Ishikawa (cell line): Measurements from ENCODE around the gene MEIS3.

ENCODE experiments used
- CEBPB ChIP-seq: IDR thresholded peaks from 2 replicates; pipeline ENCODE4 v1.6.1; 2012
- CREB1 ChIP-seq: IDR thresholded peaks from 2 replicates; pipeline ENCODE4 v1.6.1; 2012; ENCODE audit warnings: low read depth
- EGR1 ChIP-seq: IDR thresholded peaks from 2 replicates; pipeline ENCODE4 v1.6.1; 2012
- EP300 ChIP-seq: IDR thresholded peaks from 2 replicates; pipeline ENCODE4 v1.6.1; 2012; ENCODE audit warnings: borderline replicate concordance
- FOXM1 ChIP-seq: IDR thresholded peaks from 2 replicates; pipeline ENCODE4 v1.6.1; 2012; ENCODE audit warnings: low read depth, borderline replicate concordance
- NFIC ChIP-seq: IDR thresholded peaks from 2 replicates; pipeline ENCODE4 v1.6.1; 2012
- RAD21 ChIP-seq: IDR thresholded peaks from 2 replicates; pipeline ENCODE4 v1.6.1; 2012; ENCODE audit warnings: low read depth
- REST ChIP-seq: IDR thresholded peaks from 2 replicates; pipeline ENCODE4 v1.6.1; 2012; ENCODE audit warnings: low read depth, mild to moderate bottlenecking
- TAF1 ChIP-seq: IDR thresholded peaks from 2 replicates; pipeline ENCODE4 v1.6.1; 2012; ENCODE audit warnings: low read depth, mild to moderate bottlenecking
- TCF12 ChIP-seq: IDR thresholded peaks from 2 replicates; pipeline ENCODE4 v1.6.1; 2012; ENCODE audit warnings: low read depth
- TEAD4 ChIP-seq: IDR thresholded peaks from 2 replicates; pipeline ENCODE4 v1.6.1; 2012
- YY1 ChIP-seq: IDR thresholded peaks from 2 replicates; pipeline ENCODE4 v1.6.1; 2012; ENCODE audit warnings: low read depth
- ZBTB7A ChIP-seq: IDR thresholded peaks from 2 replicates; pipeline ENCODE4 v1.6.1; 2012; ENCODE audit warnings: low read depth
- TF ChIP-seq, protein P1 (sequence below): IDR thresholded peaks from 2 replicates; pipeline ENCODE4 v1.6.1; 2012
- TF ChIP-seq, protein P2 (sequence below): IDR thresholded peaks from 2 replicates; pipeline ENCODE4 v1.6.1; 2012

The MEIS3 gene

DNA sequence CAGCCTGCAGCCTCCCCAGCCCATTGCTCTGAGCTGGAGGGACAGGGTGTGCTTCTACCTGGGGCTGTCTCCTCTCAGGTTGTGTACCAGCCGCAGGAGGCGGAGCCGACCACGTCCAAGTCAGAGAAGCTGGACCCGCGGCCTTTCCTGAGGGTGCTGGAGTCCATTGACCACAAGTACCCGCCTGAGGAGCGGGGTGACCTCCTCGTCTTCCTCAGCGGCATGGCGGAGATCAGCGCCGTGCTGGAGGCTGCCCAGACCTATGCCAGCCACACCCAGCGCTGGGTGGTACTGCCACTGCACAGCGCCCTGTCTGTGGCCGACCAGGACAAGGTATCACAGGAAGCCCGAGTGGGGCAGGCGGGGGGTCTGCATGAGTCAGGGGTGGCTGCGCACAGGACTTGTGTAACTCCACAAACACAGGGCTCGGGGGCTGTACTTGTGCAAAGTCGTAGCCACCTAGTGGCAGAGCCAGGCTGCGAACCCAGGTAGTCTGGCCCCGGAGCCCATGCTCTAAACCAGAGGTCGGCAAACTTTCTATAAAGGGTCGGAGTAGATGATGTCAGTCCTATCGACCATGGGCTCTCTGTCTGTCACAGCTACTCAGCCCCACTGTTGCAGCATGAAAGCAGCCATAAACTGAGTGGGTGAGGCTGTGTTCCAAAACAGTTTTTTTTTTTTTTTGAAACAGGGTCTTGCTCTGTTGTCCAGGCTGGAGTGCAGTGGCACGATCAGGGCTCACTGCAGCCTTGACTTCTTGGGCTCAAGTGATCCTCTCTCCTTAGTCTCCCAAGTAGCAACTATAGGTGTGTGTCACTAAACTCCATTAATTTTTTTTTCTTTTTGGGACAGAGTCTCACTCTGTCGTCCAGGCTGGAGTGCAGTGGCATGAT is 61.3 kb downstream of the MEIS3 start:
- TF ChIP-seq ZBTB7A (no peak), EP300 (no peak), TEAD4 (no peak), RAD21 (no peak), TAF1 (no peak), NFIC (no peak), FOXM1 (no peak), YY1 (no peak), REST (no peak), EGR1 (no peak), CREB1 (no peak), TCF12 (no peak)
- TF ChIP-seq, protein P1, sequence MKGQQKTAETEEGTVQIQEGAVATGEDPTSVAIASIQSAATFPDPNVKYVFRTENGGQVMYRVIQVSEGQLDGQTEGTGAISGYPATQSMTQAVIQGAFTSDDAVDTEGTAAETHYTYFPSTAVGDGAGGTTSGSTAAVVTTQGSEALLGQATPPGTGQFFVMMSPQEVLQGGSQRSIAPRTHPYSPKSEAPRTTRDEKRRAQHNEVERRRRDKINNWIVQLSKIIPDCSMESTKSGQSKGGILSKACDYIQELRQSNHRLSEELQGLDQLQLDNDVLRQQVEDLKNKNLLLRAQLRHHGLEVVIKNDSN = no peak
- TF ChIP-seq, protein P2, sequence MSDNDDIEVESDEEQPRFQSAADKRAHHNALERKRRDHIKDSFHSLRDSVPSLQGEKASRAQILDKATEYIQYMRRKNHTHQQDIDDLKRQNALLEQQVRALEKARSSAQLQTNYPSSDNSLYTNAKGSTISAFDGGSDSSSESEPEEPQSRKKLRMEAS = no peak

GRCh38 chr19:47356900-47357299 is 62.4 kb downstream of the MEIS3 start:
- TF ChIP-seq REST (no peak), NFIC (peak; percentile 99), EGR1 (no peak), ZBTB7A (no peak), EP300 (peak; percentile 89), YY1 (0 out of 2 replicates have a peak, but pooled peaks have one; percentile 25), CEBPB (peak; percentile 71), RAD21 (0 out of 2 replicates have a peak, but pooled peaks have one; percentile 3), TEAD4 (peak; percentile 98), TCF12 (peak; percentile 94), CREB1 (no peak), FOXM1 (peak; percentile 58; the same call in 1 of the 2 replicates), TAF1 (no peak)
- TF ChIP-seq, protein P1 = 0 out of 2 replicates have a peak, but pooled peaks have one; percentile 36
- TF ChIP-seq, protein P2 = peak; percentile 70

GRCh38 chr19:47353307-47353712 is 66.0 kb downstream of the MEIS3 start:
- TF ChIP-seq TCF12 = peak; percentile 77
- TF ChIP-seq REST = no peak
- peak; percentile 24; the same call in 1 of the 2 replicates for TF ChIP-seq RAD21
- TF ChIP-seq, protein P2 = peak; percentile 75
- 0 out of 2 replicates have a peak, but pooled peaks have one; percentile 12 for TF ChIP-seq CEBPB
- TF ChIP-seq, protein P1 = peak; percentile 48
- no peak for TF ChIP-seq ZBTB7A
- no peak for TF ChIP-seq TAF1
- TF ChIP-seq YY1 = no peak
- no peak for TF ChIP-seq FOXM1
- peak; percentile 55; the same call in 1 of the 2 replicates for TF ChIP-seq EP300
- TF ChIP-seq NFIC = peak; percentile 96
- peak; percentile 67 for TF ChIP-seq TEAD4
- no peak for TF ChIP-seq EGR1
- TF ChIP-seq CREB1 = no peak
